ENCODE measurements around the gene TNS3.

The TNS3 gene

DNA sequence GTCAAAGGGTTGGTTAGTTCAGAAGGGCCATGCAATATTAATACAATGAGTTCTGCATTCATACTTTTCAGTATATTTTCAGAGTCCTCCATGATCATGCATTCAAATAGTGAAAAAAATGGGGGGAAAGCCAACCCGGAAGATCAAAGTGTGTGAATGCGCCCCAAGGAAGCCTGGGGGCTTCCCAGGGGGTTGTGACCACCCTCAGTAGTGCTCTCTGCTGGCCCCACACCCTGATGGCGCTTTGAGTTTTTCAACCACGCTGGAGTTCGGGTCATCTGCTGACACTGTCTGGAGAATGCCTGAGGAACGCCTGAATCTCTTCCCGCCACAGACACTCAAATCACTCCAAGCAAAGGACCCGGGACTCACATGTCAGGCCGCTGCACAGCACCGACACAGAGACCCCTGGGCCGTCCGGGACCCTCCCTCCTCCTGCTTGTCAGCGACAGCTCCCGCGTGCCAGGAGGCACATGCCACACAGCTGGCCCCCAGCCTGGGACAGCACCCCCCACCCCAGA is 1.0 kb downstream of the TNS3 start:
- DNase-seq: no peak

DNA sequence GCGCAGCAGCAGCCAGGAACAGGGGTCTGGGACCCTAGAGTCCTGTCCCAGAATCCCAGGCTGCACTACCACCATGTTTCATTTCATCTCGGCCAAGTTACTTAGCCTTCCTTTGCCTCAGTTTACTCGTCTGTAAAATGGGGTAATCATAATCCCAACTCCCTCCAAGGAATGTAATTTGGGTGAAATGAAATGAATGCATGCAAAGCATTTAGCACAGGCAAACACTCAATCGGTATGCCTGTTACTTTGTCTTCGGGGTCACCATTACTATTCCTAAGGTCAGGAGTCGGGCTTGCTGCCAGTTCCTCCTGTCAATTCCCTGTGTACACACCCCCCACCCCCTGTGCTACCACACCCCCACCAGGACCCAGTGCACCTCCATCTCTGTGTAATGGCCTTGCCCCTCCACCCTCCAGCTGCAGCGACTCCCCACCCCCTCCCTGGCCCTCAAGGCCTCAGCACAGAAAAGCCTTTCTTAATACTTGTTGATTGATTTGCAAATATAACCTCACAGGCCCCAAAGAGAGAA is 1.7 kb downstream of the TNS3 start:
- no peak for DNase-seq

DNA sequence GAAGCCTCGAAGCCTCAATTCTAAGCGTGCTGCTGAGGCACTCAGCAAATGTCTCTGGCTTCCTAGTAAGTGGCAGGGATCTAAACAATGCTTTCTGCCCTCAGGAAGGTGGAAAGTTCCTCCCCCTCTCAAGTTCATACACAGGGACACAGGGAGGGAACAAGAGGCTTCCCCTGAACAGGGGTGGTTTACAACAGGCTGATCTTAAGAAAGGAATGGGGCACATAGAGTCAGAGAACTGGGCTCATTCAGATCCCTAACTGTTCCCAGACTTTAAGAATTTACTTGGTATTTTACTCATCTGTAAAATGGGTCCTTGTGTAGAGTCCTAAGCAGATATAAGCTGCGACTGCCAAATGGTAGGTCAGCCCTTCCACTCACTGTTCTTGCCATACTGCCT is 2.5 kb downstream of the TNS3 start:
- no peak for DNase-seq

DNA sequence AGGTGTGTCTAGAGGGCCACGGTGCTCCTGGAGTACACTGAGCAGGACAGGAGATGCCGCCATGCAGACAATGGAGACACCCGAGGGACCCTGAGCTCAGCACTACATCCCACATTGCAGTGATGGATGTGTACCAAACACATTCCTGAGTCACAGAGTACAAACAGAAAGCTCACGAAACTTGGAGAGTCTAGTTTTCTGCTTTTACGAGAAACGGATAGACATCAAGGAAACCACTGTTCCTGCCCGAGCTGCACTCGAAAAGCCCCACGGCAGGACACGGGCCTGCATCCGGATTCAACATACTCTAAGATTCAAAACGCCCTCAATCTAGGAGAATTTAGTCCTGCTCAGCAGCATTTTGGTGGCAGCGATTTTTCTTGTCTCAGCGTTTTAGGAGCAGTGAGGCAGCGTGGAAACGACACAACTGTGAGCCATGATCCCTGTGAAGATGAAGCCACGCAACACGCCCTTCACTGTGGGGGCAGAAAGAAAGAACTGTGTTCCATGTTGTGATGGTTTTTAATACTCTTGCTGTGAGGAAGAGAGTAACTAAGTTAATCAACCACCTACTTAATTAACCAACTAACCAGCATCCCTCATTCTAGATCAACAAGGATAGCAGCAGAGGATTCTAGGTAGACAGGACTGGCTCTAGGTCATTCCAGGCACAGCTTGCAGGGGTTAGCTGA is 3.2 kb downstream of the TNS3 start:
- no peak for DNase-seq

DNA sequence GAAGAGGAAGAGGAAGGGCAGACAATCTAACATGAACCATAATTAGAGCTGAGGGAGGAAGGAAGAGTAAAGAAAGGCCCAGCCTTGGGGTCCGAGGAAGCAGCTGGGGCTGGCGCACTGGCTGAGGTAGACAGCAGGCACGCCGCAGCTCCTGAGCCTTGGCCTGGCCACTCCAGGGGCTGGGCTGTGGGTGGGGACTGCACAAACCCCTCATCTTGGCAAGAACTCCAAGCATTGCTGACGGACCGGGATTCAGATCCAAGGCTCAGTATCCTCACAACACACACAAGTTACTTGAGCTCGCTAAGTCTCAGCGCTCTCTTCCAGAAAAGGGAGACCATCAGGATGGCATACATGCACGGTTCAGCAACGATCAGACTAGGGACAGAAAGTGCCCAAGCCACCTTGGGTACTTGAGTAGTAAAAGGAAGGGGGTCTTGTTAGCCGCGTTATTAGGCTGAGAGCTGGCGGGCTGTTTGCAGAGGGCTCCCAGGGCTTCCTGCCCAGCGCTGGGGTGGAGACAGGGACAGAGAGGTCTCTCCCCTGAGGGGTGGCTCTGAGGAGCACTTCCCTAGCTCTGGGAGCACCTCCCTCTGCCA is 4.5 kb downstream of the TNS3 start:
- DNase-seq: no peak

DNA sequence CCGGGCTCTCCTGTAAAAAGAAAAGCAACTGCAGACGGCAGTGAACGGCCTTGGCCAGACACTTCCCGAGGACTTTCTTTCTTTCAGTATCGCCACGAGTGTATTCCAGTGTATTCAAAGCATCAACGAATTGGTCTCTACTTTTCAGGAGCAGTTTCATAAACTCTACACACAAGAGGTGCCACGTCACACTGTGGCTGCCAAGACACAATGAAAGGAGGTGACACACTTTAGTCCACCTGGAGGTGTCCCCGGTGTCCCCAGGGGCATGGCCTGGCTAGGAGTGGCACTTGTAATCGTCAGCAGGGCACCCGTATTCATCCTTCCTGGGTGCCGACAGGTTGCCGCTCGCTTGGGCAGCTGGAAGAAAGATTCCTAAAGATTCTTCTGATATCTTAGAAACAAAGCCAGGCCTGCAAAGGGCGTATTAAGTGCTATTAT is 5.0 kb downstream of the TNS3 start:
- no peak for DNase-seq

DNA sequence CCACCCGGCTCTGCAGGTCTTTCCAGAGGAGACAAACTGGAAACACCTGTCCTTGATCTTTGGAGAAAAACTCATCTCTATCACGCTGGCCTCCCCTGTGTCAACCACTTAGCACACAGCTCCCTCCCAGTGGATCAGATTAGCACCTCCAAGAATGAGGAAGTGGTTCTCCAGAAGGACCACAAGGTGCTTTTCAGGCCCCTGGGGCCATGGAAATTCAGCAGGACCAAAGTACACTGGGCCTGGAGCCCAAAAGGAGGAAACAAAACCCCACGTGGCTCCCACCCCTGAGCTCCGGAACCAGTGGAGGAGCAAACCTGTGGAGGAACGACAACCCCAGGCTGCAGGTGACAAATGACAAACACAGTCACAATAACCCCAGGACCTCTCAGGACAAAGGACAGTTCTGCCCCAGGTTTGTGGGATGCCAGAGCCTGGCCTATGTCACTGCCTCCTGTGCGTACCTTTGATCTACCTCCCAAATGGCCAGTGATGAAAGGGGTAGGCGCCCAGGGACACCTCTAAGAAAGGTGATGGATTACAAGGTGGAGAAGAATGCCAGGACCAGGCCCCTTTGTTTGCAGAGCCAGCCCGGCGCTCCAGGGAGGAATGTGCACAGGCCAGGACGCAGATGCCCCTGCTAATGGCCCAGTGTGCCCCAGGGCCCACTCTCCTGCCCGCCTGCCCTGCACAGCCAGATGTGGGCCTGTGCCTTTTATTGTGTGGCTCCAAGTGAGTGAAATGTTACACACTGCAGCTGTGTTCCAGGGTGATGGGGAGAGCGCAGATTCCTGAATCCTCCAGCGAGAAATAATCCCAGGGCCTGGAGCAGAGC is 5.7 kb downstream of the TNS3 start:
- no peak for DNase-seq

DNA sequence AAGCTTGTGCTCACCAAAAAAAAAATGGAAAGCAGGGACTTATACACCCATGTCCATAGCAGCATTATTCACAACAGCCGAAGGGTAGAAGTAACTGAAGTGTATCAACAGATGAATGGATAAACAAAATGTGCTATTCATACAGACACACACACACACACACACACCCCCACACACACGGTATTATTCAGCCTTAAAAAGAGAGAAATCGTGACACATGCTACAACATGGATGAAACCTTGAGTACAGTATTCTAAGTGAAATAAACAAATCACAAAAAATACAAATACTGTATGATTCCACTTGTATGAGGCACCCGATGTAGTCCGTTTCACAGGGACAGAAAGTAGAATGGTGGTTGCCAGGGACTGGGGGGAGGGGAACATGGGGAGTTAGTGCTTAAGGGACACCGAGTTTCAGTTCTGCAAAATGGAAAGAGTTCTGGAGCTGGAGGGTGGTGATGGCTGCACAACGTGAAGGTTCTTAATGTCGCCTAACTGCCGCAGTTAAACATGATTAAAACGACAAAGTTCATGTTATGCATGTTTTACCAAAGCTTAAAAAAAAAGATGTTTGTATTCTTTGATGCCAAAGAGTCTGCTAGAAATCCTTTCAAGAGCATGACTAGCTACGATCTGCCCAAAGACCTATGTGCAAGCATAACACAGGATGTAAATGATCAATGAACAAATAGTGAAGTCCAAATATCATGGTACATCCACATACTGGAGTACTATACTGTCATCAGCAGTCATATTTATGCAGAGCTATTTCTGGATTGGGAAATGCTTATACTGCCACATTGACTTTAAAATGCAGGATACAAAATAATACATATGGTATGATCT is 7.2 kb downstream of the TNS3 start:
- DNase-seq: no peak

DNA sequence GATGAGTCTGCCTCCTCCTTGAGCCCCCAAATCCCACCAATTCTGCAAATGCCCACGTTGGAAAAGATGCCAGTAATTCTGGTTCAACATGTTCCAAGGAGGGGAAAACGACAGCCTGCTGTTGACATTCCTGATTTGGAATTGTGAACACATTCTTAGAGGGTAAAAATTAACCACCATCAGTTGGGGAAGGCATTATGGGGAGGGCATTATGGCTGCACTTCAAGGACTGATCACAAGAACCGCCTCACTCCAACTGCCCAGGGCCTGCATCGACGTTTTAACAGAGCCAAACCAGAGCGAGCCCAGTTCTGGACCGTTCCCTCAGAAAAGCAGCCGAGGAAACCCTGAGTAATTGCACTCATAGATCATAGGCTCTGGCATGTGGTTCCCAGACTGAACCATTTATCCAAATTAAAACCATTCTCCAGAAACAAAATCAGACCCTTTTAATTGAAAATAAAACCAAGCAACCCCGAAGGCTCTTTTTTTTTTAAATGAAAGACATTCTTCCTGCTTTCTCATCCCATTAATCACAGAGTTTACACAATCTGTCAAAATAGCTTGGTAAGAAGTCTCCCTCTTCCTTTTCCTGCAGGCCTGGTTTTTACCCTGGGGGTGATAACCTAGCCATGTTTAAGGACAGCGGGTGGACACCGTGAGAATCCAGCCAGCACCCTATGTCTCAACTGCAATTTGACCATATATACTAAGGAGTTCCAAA is 8.0 kb downstream of the TNS3 start:
- DNase-seq: no peak

DNA sequence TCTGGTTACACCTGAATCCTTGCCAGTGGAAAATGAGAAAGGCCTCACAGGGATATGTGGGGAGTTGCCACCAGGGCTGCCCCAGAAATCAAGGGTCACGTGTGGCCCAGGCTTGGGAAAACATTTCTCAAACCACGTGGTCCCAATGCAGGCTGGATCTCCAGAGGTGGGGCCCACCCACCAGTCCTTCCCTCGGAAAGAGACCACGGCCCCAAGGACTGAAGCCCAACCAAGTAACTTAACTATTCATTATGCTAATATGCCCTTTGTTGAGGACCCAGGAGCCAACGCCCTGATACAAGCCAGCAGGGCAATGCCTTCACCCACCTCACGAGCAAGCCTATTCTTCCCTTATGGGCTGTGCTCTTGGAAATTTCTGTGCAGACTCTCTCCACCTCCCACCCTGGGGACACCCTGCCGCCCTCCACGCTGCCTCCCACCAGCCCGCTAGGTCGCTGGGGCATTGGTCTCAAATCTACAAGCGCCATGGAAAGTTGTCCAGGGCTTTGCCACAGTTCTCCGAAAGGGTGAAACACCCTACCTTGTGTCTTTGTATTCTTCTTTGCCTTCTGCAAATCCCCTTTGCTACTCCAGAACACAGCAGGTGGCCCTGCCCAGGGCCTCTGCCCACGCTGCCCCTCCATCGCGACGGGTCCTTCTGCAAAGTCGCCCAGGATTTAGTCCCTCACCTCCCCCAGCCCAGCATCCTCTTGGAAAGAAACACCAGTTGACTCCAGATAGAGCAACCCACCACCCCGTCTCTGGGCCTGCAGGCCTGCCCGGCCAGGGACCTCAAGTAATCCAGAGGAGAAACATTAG is 8.8 kb downstream of the TNS3 start:
- no peak for DNase-seq

DNA sequence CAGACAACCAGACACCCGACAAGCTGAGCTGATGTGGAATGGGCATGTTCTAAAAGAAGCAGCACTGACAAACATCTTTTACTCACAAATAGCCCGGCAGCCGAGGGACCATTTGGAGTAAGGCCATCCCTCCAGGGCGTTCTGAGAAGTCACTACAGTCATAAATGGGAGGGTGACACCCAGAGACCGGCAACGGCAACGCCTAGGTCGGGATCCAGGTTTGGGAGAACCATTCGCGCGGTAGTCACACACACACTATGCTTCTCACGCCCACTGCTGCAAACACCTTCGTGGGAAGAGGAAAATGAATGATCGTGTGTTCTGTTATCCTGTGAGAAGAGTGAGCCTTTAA is 9.8 kb downstream of the TNS3 start:
- DNase-seq: no peak

DNA sequence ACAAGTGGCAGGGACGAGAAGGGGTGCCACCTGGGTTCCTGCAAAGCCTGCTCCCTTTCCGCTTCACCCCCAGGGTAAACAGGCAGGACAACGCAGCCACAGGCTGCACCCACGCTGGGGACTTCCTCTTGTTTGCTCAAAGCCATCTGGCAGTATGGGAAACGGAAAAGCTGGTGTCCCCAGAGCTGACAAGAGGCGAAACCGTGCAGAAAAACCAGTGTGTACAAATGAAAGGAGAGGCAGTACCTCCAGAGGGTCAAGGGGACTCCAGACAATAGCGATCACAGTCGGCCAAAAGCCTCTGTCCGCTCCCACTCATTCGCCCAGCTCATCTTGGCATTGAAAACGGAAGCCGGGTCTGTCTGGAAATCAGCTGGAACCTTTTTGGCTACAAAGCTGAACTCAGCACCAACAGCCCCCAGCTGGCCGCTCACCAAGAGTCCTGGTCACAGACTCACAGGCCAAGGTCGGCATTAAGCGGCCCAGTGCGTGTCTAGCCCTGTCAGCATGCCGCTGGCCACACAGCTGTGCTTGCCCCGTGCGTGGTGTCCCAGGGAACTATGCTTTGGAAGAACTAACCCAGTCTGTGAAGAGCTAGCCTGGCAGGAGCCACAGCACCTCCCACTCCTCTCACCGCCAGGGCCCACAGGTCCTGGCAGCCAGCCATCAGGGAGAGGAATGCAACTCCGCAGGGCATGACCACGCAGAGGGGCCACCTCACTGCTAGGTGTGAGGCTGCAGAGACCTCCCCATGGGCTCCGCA is 10.4 kb downstream of the TNS3 start:
- no peak for DNase-seq

DNA sequence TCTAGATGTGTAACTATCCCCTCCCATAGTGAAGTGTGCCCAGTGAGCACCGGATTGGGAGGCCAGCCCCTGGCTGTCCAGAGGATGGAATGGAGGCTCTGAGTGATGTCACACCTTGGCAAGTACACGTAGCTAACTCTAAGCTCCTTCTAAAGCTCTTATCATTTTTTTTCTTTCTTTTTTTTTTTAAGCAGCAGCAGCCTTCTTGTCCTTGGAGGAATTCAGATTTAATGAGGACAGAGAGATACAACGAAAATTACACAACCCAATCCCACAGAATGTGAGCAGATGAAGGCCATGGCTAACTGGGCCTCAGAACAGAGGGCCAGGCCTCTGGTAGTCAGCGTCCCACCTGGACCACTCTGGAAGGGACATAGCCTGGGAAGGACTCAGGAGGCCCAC is 11.3 kb downstream of the TNS3 start:
- no peak for DNase-seq

DNA sequence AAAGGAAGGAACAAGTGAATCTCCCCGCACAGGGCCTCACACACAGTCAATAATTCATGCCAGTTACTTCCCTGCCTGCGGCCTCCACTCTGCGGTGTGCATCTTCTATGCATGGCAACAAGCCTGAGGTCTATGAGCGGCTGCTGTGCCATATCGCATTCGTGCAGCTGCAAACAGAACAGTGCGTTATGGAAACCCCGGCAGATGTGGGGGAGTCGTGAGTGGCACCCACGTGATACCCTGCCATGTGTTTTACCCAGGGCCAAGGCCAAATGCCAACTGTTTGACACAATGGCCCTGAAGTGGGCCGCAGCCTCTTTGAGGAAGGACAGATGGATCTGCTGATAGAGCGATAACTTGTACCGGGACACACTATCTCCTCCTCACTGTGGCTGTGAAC is 13.4 kb downstream of the TNS3 start:
- DNase-seq: no peak

DNA sequence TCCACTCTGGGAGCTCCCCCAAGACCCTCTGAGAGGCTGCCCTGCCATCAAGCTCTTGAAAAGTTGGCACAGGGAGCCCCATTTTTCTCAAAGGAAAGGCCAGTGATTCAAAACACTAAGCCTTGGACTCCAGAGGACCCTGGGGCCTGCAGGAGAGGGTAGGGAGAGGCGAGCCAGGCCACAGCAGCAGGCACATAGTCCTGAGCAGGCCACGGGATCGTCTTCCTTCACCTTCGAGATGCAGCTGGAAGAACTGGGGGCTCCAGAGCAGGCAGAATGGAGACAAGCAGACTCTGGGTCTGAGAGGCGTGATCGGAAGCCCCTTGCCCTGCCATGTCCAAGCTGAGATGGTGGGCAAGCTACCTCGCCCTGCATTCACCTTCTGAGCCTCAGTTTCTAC is 13.9 kb downstream of the TNS3 start:
- no peak for DNase-seq

DNA sequence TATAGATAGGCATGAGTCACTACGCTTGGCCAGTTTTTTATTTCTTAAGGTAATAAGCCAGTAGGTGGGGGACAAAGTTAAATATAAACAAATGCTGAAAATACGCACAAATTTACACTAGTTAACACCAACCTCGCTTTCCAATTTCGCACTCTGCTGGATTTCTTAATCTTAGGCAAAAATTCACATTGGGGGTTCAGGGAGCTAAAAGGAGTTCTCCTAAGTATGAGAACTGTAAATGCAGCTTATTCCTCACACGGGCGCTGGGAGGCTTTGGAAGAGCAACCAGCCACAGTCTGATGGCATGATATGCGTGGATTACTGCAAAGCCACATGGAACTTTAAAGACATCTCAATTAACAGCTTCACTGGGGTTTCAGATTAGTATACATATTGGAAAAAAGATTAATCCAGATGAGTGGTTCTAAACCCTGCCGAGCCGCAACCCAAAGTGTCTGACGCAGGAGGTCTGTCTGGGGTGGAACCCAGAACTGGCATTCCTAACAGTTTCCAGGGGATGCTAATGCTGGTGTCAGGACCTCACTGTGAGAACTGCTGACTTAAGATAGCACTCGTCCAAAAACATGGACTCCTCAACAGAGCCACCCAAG is 16.2 kb downstream of the TNS3 start:
- DNase-seq: no peak

DNA sequence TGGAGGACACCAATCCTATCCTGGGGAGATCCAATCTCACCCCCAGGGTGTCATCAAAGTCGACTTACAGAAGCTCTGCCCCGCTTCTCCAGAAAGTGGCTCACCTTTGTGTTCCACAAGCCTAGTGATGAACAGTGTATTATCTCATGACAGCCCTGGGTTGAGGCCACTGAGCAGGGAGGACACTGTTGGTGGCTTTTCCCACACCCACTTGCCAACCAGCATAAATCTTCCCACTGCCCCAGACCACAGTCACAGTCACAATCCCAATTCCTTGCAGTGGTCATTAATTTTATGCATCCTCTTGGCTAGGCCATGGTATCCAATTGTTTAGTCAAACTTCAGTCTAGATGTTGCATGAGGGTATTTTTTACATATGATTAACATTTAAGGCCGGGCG is 18.4 kb downstream of the TNS3 start:
- DNase-seq: no peak

DNA sequence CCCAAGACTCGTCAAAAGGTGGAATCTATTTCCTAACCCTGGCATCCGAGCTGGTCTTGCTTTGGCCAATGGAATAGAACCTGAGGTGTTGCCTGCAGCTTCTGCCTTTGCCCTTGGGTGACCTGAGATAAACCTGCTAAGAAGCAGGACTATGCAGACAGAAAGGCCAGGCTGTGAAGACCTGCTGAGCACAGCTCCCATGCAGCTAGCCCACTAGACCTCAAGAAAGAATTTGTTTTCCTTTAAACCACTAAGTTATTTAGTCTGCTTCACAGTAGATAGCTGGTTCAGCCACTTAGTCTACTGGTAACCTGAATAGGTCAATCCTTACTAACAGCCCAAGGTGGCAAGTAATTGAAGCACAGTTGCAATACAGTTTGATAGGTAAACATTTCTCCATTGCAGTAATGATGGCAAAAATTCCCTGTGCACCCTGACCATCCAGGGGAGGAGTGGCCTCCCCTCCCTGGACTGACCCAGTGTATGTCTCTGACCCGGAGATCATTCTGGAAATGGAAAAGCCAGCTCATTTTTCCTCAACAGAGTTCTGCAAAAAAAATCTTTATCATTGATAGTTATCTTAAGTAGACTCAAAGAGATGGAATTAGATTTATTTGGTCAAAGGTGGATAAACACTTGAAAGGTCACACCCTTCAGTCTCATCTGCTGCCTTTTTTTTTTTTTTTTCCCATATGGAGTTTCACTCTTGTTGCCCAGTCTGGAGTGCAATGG is 20.0 kb downstream of the TNS3 start:
- DNase-seq: no peak
